Measurements from ENCODE around the gene ABHD12B.

The ABHD12B gene

DNA sequence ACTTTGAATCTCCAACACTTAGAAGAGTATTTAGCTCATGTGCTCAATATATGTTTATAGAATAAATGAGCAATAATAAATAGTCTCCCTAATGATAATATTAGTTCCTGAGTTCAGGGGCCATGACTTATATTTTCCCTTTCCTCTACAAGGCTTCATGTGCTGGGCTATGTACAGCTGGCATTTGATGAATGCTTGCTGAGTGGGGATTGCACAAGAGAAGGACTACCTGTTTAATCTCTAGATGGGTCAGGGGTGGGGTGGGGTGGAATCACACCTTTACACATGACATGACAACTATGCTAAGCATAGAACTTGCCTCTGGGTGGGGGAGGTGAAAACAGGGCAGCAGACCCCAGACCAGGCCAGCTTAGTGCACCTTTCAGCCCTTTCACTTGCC lies 7.6 kb upstream of the ABHD12B start:
- no peak for TF ChIP-seq TAF1 (IDR thresholded peaks at IDR 0.05; ENCODE audit: borderline replicate concordance, insufficient read depth, low read length)
- TF ChIP-seq REST (IDR thresholded peaks at IDR 0.05; ENCODE audit: insufficient read depth in 1 of 2, low read depth in 2 of 2, low read length in 2 of 2): no peak
- TF ChIP-seq POLR2AphosphoS5 (IDR thresholded peaks at IDR 0.05; ENCODE audit: low read depth, low read length): no peak
- TF ChIP-seq FOXP2 (optimal IDR thresholded peaks at IDR 0.05; ENCODE audit: borderline replicate concordance, extremely low read depth, extremely low read length, insufficient read depth): no peak
- TF ChIP-seq SIN3A (IDR thresholded peaks at IDR 0.05; ENCODE audit: borderline replicate concordance, insufficient read depth, low read length): no peak

GRCh38 chr14:50864946-50865345 lies 6.9 kb upstream of the ABHD12B start:
- TF ChIP-seq TAF1 (IDR thresholded peaks at IDR 0.05; ENCODE audit: borderline replicate concordance, insufficient read depth, low read length): no peak
- TF ChIP-seq POLR2AphosphoS5 (IDR thresholded peaks at IDR 0.05; ENCODE audit: low read depth, low read length): no peak
- TF ChIP-seq SIN3A (IDR thresholded peaks at IDR 0.05; ENCODE audit: borderline replicate concordance, insufficient read depth, low read length): no peak

DNA sequence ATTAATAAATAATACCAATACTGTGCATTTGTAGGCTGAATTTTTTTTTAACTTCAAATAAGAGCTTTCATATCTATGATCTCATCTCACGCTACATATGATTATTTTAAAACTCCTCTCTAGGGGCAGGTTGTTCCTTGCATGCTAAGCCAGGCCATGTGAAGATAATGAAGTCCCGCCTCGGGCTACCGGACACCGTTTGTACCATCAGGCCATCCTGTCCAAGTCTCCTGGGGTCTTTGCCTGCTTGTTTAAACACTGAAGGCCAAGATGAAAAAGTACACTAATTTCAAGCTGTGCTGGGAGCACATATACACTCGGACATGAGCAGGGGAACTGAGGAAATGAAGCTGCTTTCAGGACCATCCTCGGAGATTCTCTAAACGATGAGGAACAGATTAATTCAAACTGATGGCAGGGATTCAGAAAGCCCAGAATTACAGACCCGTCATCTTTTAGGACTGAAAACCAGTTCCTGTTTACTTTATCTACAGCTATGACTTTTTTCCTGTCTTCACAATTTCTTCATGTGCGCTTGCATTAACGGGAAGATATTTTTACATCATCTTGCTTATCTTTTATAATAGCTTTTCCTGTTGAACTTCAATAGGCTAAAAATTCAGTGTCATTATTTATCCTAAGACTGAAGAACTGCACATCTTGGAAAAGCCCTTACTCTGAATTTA lies 6.3 kb upstream of the ABHD12B start:
- TF ChIP-seq FOXP2 (optimal IDR thresholded peaks at IDR 0.05; ENCODE audit: borderline replicate concordance, extremely low read depth, extremely low read length, insufficient read depth): no peak

DNA sequence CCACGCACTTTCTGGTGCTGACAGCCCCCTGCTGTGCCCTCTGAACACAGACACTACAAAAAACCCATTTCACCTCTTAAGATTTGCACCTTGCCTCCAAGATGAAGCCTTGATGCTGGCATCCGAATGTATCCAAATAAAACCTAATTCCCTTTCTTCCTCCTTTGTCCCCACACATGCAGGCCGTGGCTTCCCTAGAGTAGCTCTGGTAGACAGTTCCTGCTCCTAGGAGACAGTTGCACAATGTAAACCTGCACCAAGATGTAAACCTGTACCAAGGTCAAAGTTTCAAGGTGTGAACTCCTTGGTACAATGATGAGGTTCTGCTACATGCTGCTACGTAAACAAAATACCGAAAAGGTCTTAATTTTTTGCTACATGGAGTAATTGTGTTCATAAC lies 625 bp upstream of the ABHD12B start:
- TF ChIP-seq TAF1 (IDR thresholded peaks at IDR 0.05; ENCODE audit: borderline replicate concordance, insufficient read depth, low read length) (no peak), FOXP2 (optimal IDR thresholded peaks at IDR 0.05; ENCODE audit: borderline replicate concordance, extremely low read depth, extremely low read length, insufficient read depth) (no peak), POLR2AphosphoS5 (IDR thresholded peaks at IDR 0.05; ENCODE audit: low read depth, low read length) (no peak), REST (IDR thresholded peaks at IDR 0.05; ENCODE audit: insufficient read depth in 1 of 2, low read depth in 2 of 2, low read length in 2 of 2) (no peak)

GRCh38 chr14:50874757-50875156 lies 2.9 kb downstream of the ABHD12B start:
- TF ChIP-seq FOXP2 (optimal IDR thresholded peaks at IDR 0.05; ENCODE audit: borderline replicate concordance, extremely low read depth, extremely low read length, insufficient read depth) (no peak), TAF1 (IDR thresholded peaks at IDR 0.05; ENCODE audit: borderline replicate concordance, insufficient read depth, low read length) (no peak), REST (IDR thresholded peaks at IDR 0.05; ENCODE audit: insufficient read depth in 1 of 2, low read depth in 2 of 2, low read length in 2 of 2) (no peak), POLR2AphosphoS5 (IDR thresholded peaks at IDR 0.05; ENCODE audit: low read depth, low read length) (no peak), SIN3A (IDR thresholded peaks at IDR 0.05; ENCODE audit: borderline replicate concordance, insufficient read depth, low read length) (no peak)

DNA sequence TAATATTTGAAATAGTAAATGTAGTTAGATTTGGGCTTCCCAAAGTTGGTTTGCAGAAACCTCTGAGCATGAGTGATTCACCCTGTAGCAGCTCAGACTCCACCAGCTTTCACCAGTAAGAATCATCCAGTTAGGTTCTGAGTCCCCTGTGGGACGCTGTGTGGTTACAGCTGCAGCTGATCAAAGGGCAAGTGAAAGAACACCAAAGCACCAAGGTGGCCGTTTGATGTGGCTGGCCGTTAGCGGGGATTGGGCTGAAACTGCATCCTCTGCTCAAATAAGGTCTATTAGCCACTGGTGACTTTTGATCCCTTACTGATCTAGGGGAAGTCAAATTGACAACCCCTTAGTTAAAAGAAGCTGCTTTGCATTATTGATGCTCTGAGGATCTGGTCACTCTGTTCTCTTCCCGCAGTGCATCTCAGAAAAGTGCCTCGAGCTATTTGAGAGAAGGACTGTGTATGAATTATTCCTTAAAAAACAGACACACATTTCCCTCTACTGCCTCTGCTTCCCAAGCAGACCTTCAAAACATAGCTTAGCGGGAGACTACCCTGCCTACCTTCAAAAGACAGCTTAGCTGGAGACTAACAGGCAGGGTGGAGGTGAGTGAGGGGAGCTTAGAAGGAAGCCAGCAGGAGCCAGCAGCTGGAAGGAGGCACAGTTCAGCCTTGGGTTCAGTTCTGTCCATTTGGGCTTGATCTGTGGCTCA lies 3.7 kb downstream of the ABHD12B start:
- TF ChIP-seq POLR2AphosphoS5 (IDR thresholded peaks at IDR 0.05; ENCODE audit: low read depth, low read length): no peak
- no peak for TF ChIP-seq FOXP2 (optimal IDR thresholded peaks at IDR 0.05; ENCODE audit: borderline replicate concordance, extremely low read depth, extremely low read length, insufficient read depth)
- no peak for TF ChIP-seq TAF1 (IDR thresholded peaks at IDR 0.05; ENCODE audit: borderline replicate concordance, insufficient read depth, low read length)
- TF ChIP-seq SIN3A (IDR thresholded peaks at IDR 0.05; ENCODE audit: borderline replicate concordance, insufficient read depth, low read length): no peak
- TF ChIP-seq REST (IDR thresholded peaks at IDR 0.05; ENCODE audit: insufficient read depth in 1 of 2, low read depth in 2 of 2, low read length in 2 of 2): no peak
